ENCODE results near the gene YBX2.

YBX2 gene

GRCh38 chr17:7239091-7240027 lies 55.1 kb downstream of the YBX2 start, which contains the start of gene PHF23:
TSS of gene PHF23 (minus strand) at chr17:7239457. CDS start at chr17:7239279, 178 bp downstream.
- in situ Hi-C loops (cut with MboI; ENCODE audit: low pct_unique_long_range_greater_than_20kb, low sequenced_read_pairs, unreplicated experiment): no loop called here
- TF ChIP-seq, protein P1, sequence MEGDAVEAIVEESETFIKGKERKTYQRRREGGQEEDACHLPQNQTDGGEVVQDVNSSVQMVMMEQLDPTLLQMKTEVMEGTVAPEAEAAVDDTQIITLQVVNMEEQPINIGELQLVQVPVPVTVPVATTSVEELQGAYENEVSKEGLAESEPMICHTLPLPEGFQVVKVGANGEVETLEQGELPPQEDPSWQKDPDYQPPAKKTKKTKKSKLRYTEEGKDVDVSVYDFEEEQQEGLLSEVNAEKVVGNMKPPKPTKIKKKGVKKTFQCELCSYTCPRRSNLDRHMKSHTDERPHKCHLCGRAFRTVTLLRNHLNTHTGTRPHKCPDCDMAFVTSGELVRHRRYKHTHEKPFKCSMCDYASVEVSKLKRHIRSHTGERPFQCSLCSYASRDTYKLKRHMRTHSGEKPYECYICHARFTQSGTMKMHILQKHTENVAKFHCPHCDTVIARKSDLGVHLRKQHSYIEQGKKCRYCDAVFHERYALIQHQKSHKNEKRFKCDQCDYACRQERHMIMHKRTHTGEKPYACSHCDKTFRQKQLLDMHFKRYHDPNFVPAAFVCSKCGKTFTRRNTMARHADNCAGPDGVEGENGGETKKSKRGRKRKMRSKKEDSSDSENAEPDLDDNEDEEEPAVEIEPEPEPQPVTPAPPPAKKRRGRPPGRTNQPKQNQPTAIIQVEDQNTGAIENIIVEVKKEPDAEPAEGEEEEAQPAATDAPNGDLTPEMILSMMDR (IDR thresholded peaks at IDR 0.05; ENCODE audit: extremely low read depth, insufficient read depth, missing control alignments): no peak
- DNase-seq (ENCODE audit: low spot score): peak; percentile 99

GRCh38 chr17:7238420-7239090 lies 55.9 kb downstream of the YBX2 start:
- TF ChIP-seq, protein P1 (IDR thresholded peaks at IDR 0.05; ENCODE audit: extremely low read depth, insufficient read depth, missing control alignments): no peak
- DNase-seq (ENCODE audit: low spot score): no peak
- in situ Hi-C loops (cut with MboI; ENCODE audit: low pct_unique_long_range_greater_than_20kb, low sequenced_read_pairs, unreplicated experiment): no loop called here
